Panc1 (cell line): Measurements from ENCODE around the gene CENPS. TPM values are rescaled to one million over a fixed set of nuclear protein-coding genes. Genes with fewer than 3 reads are reported as not detected.

ENCODE experiments used
- ATAC-seq: fragments of 200-7000 bp; cut with Tn5 transposase; 2 replicates; pipeline ENCODE4 v1.9.1; 2020; ENCODE audit warnings: mild to moderate bottlenecking, moderate library complexity
- Bru-seq: library from RNA; stranded (reverse); fragments of 400-500 nt; gene quantifications from one replicate; lab custom pipeline; 2021; lab: Mats Ljungman, UMichigan
- BruChase-seq, 2 experiments: library from RNA; stranded (reverse); fragments of 400-500 nt; gene quantifications; one replicate each; lab custom pipeline; 2021; lab: Mats Ljungman, UMichigan
- BruUV-seq: library from RNA; stranded (reverse); fragments of 400-500 nt; replicated peaks from 2 replicates; lab custom pipeline; 2021; lab: Mats Ljungman, UMichigan
- CTCF ChIA-PET: fragments of 300-600 bp; sonication (Branson Sonifier 250); formaldehyde crosslinking; loops from one replicate; lab custom pipeline; 2022; ENCODE audit warnings: antibody characterized with exemption; lab: Charles Lee
- POLR2A ChIA-PET: fragments of 300-600 bp; sonication (Branson Sonifier 250); formaldehyde crosslinking; loops from one replicate; lab custom pipeline; 2022; ENCODE audit warnings: antibody characterized with exemption; lab: Charles Lee
- DNase-seq: peaks from one replicate; pipeline ENCODE4 v3.0.0-alpha.2; 2010; ENCODE audit warnings: low read depth, low spot score
- H3K27ac ChIP-seq: 2 replicates; pipeline ENCODE4 v1.5.1; 2011; ENCODE audit warnings: mild to moderate bottlenecking, low read length, inconsistent platforms
- H3K27me3 ChIP-seq: fragments of 200-500 bp; sonication (Bioruptor generic); 2 replicates; pipeline ENCODE4 v1.6.0; 2014; ENCODE audit warnings: low read length, inconsistent platforms; ENCODE audit not compliant: control insufficient read depth, insufficient read depth
- H3K36me3 ChIP-seq: fragments of 200-500 bp; sonication (Bioruptor generic); 2 replicates; pipeline ENCODE4 v1.5.1; 2014; ENCODE audit warnings: inconsistent platforms, mild to moderate bottlenecking, low read length, moderate library complexity; ENCODE audit not compliant: control insufficient read depth, insufficient read depth
- H3K4me1 ChIP-seq: 2 replicates; pipeline ENCODE4 v1.5.1; 2011; ENCODE audit warnings: inconsistent platforms, mild to moderate bottlenecking, low read length, moderate library complexity; ENCODE audit not compliant: control insufficient read depth, insufficient read depth
- H3K4me3 ChIP-seq, 2 experiments: 2 replicates each; pipeline ENCODE4 v1.5.1; 2011 to 2012; ENCODE audit warnings: low read depth in 2 of 2, low read length in 2 of 2, mild to moderate bottlenecking in 2 of 2, inconsistent platforms in 1 of 2, moderate library complexity in 1 of 2
- H3K9me3 ChIP-seq: fragments of 200-500 bp; sonication (Bioruptor generic); 2 replicates; pipeline ENCODE4 v1.5.1; 2014; ENCODE audit warnings: low read depth, mild to moderate bottlenecking, inconsistent platforms, low read length, moderate library complexity; ENCODE audit not compliant: control insufficient read depth, insufficient read depth
- POLR2AphosphoS5 ChIP-seq: IDR thresholded peaks from 2 replicates; pipeline ENCODE4 v1.6.1; 2012; ENCODE audit warnings: mild to moderate bottlenecking, low read depth, low read length, moderate library complexity
- SIN3A ChIP-seq: IDR thresholded peaks from 2 replicates; pipeline ENCODE4 v1.6.1; 2012; ENCODE audit warnings: low read depth, mild to moderate bottlenecking, low read length, moderate library complexity, borderline replicate concordance; ENCODE audit not compliant: insufficient read depth
- TCF7L2 ChIP-seq: IDR thresholded peaks from 2 replicates; pipeline ENCODE4 v1.6.1; 2011; ENCODE audit warnings: mild to moderate bottlenecking, low read depth, low read length, inconsistent platforms
- in situ Hi-C: cut with HindIII; loops from 2 replicates; pipeline ENCODE4 v1.10.0; 2016; ENCODE audit warnings: low sequenced_read_pairs, low pct_unique_long_range_greater_than_20kb
- intact Hi-C: fragments of 100-400 bp; cut with micrococcal nuclease; formaldehyde crosslinking; loops from one replicate; pipeline ENCODE4 v1.10.0; 2022; ENCODE audit not compliant: unreplicated experiment
- long read RNA-seq: library from polyadenylated mRNA; unstranded; transcript quantifications from one replicate; pipeline ENCODE4 v2.0.0, GENCODE V29; 2021; ENCODE audit not compliant: unreplicated experiment
- polyA plus RNA-seq: library from polyadenylated mRNA; unstranded; fragments of >200 nt; gene quantifications from one replicate; pipeline ENCODE4 v1.2.1, GENCODE V29; 2012; ENCODE audit warnings: missing spikeins; ENCODE audit not compliant: insufficient read length
- total RNA-seq: library from RNA; stranded (reverse); gene quantifications from one replicate; pipeline ENCODE4 v1.2.1, GENCODE V29; 2021; ENCODE audit not compliant: unreplicated experiment
- TF ChIP-seq, protein P1 (sequence below): fragments of 450-650 bp; IDR thresholded peaks from 2 replicates; pipeline ENCODE4 v1.5.1; 2017; ENCODE audit warnings: mild to moderate bottlenecking
- TF ChIP-seq, protein P2 (sequence below), 2 experiments: IDR thresholded peaks; 2 replicates each; pipeline ENCODE4 v1.6.1; 2011 to 2012; ENCODE audit warnings: low read depth in 2 of 2, control low read depth in 1 of 2, low read length in 1 of 2, mild to moderate bottlenecking in 1 of 2, moderate library complexity in 1 of 2; ENCODE audit not compliant: insufficient read depth in 1 of 2

Gene CENPS
- total RNA-seq = 40.8 TPM
- polyA plus RNA-seq = 33.1 TPM
- Bru-seq, nascent RNA = percentile 80 among the genes with signal in this experiment
- BruChase-seq, experiment 1, labeled RNA remaining after a 2-hour chase = percentile 90 among the genes with signal in this experiment
- BruChase-seq, experiment 2, labeled RNA remaining after a 6-hour chase = percentile 95 among the genes with signal in this experiment
- long read RNA-seq, transcript CENPS-204 (5 exons, 914 nt) = major isoform, 37 of 50 reads
- long read RNA-seq, transcript CENPS-201 (5 exons, 896 nt) = minor isoform, 13 of 50 reads
- long read RNA-seq, partial matches to known transcripts = 0 of 50 reads
- long read RNA-seq, other reads (novel, unspliced or antisense) = 0 of 50 reads

DNA sequence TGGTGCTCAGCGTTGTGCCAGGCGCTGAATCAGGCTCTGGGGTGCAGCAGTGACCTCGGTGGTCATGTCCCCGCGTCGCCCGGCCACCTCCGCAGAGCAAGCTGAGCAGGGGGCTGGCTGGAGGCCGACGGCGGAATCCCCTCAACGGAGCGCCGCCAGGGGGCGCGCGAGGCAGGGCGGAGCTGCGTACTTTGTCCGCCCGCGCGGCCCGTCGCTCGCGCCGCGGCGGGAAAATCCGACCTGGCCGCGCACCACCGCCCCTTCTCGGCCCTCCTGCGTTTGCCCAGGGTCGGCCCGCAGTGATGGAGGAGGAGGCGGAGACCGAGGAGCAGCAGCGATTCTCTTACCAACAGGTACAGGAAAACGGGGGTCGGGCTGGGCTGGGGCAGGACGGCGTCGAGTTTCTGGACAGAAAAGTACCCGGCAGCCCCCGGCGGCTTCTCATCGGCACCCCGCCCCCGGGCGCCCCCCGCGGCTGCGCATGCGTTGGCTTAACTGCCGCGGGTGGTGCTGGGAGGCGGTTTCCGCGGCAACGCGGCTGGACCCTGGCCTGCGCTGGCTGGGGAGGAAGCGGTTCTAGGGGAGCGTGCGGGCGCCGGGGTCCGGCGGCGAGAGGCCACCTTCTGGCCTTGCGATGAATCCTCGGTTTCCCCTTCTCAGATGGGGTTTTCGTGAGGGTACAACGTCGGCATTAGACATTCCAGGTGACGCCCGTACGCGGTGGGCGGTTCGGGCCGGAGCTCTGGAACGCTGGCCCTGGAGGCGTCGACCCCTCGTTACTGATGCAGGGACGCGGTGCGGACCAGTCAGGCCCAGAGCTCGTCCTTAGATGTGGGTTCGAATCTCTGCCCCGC is at the start of gene CENPS:
Gene CENPS (plus strand): TSS at position 218 of the 854 bp plus-strand sequence. CDS start 85 bp downstream, at position 303.
- intact Hi-C loops = no loop called here
- H3K27me3 ChIP-seq = no peaks in the 10 kb centered on the region
- TF ChIP-seq SIN3A (peak; percentile 94; the same call in 1 of the 2 replicates), TCF7L2 (no peak), POLR2AphosphoS5 (peak; percentile 65; the same call in 1 of the 2 replicates)
- TF ChIP-seq, protein P1, sequence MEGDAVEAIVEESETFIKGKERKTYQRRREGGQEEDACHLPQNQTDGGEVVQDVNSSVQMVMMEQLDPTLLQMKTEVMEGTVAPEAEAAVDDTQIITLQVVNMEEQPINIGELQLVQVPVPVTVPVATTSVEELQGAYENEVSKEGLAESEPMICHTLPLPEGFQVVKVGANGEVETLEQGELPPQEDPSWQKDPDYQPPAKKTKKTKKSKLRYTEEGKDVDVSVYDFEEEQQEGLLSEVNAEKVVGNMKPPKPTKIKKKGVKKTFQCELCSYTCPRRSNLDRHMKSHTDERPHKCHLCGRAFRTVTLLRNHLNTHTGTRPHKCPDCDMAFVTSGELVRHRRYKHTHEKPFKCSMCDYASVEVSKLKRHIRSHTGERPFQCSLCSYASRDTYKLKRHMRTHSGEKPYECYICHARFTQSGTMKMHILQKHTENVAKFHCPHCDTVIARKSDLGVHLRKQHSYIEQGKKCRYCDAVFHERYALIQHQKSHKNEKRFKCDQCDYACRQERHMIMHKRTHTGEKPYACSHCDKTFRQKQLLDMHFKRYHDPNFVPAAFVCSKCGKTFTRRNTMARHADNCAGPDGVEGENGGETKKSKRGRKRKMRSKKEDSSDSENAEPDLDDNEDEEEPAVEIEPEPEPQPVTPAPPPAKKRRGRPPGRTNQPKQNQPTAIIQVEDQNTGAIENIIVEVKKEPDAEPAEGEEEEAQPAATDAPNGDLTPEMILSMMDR = peak; percentile 98
- TF ChIP-seq, protein P2, sequence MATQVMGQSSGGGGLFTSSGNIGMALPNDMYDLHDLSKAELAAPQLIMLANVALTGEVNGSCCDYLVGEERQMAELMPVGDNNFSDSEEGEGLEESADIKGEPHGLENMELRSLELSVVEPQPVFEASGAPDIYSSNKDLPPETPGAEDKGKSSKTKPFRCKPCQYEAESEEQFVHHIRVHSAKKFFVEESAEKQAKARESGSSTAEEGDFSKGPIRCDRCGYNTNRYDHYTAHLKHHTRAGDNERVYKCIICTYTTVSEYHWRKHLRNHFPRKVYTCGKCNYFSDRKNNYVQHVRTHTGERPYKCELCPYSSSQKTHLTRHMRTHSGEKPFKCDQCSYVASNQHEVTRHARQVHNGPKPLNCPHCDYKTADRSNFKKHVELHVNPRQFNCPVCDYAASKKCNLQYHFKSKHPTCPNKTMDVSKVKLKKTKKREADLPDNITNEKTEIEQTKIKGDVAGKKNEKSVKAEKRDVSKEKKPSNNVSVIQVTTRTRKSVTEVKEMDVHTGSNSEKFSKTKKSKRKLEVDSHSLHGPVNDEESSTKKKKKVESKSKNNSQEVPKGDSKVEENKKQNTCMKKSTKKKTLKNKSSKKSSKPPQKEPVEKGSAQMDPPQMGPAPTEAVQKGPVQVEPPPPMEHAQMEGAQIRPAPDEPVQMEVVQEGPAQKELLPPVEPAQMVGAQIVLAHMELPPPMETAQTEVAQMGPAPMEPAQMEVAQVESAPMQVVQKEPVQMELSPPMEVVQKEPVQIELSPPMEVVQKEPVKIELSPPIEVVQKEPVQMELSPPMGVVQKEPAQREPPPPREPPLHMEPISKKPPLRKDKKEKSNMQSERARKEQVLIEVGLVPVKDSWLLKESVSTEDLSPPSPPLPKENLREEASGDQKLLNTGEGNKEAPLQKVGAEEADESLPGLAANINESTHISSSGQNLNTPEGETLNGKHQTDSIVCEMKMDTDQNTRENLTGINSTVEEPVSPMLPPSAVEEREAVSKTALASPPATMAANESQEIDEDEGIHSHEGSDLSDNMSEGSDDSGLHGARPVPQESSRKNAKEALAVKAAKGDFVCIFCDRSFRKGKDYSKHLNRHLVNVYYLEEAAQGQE (IDR thresholded peaks at IDR 0.05; ENCODE audit: insufficient read depth in 1 of 2, low read depth in 2 of 2, low read length in 1 of 2) = no peak
- no TSS peak for BruUV-seq
- H3K4me1 ChIP-seq = no peaks in the 10 kb centered on the region; the same call in 1 of the 2 replicates
- H3K36me3 ChIP-seq = no peaks in the 10 kb centered on the region
- peak; percentile 46 for DNase-seq
- peak; percentile 94 for ATAC-seq
- H3K27ac ChIP-seq = peak within 1 kb of the TSS; percentile 87
- peak within 1 kb of the TSS; percentile 83 to 97 for H3K4me3 ChIP-seq
- in situ Hi-C loops = no loop called here
- ChIA-PET POLR2A (interaction anchor here (0.6 to 0.9 kb wide), 2 partner anchors 64 to 89 kb away, joined by 3 read pairs; no protein-coding TSS in a partner anchor), CTCF (interaction anchor here (0.6 to 1.5 kb wide), 6 partner anchors 42 to 480 kb away, joined by 3 to 11 read pairs (median 4); partner anchors contain the start of gene DFFA)
- no peaks in the 10 kb centered on the region for H3K9me3 ChIP-seq

DNA sequence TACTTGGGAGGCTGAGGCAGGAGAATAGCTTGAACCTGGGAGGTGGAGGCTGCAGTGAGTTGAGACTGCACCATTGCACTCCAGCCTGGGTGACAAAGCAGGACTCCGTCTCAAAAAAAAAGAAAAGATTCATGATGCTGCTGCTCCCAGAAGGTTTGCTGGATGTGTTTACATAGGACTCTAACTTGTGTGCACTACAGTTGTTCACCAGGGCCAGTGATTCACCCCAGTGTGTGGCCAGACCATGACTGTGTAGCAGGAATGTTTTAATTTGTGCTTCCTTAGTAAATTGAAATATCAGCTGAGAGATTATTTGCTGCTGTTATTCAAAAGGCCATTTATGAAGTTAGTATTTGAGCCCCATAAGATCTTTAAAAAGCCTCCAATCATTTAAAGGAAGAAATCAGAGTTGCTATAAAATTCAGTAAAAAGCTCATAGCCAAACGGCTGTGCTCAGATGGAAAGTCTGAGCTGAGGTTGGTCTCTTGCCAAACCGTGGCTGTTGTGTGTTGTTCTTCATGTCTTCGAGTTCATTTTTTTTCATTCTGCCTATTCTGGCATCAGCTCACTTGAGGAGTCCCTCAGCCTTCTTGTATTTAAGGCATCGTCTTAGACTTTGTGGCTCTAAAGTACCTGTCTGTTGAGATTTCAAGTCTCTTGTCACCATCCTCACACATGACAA is 49.5 kb upstream of the CENPS start:
- Histone ChIP-seq H3K4me1 (no peaks in the 10 kb centered on the region), H3K27ac (no peak overlapping the region), H3K27me3 (no peaks in the 10 kb centered on the region), H3K4me3 (no peak overlapping the region), H3K9me3 (no peaks in the 10 kb centered on the region), H3K36me3 (no peaks in the 10 kb centered on the region; the same call in 1 of the 2 replicates)
- DNase-seq (no peak), ATAC-seq (peak; percentile 71)
- in situ Hi-C loops (no loop called here), intact Hi-C loops (no loop called here)
- TF ChIP-seq, protein P1 = no peak
- TF ChIP-seq TCF7L2 (no peak), SIN3A (no peak), POLR2AphosphoS5 (no peak)
- ChIA-PET POLR2A (no interaction called here), CTCF (interaction anchor here (0.6 kb wide), 1 partner anchor 25 kb away, joined by 5 read pairs; no protein-coding TSS in a partner anchor)
- TSS peak; percentile 45 for BruUV-seq
